ENCODE results near the gene FEM1B.

- TF ChIP-seq CTCF (IDR thresholded peaks at IDR 0.05) (no peak), POLR2AphosphoS5 (IDR thresholded peaks at IDR 0.05) (no peak), POLR2A (IDR thresholded peaks at IDR 0.05; ENCODE audit: low read depth) (no peak), EP300 (IDR thresholded peaks at IDR 0.05) (no peak)
Measured at GRCh38 chr15:68299436-68299835, 21.9 kb downstream of the FEM1B start.

Measured in esophagus muscularis mucosa (tissue), 4 donors.